ENCODE measurements around the gene RNF181. TPM values are rescaled to one million over a fixed set of nuclear protein-coding genes. Genes with fewer than 3 reads are reported as not detected.
A peak's percentile ranks its signal among the peaks of the same experiment; 100 is the strongest.
"Not testable (repeated sequence)": the region's sequence is repeated elsewhere in the genome, so short reads cannot be mapped to it uniquely, and the experiment has no call there.

RNF181 gene
- polyA plus RNA-seq, 10 donors, result 51.6 to 66.6 (median 57.7) TPM

- DNase-seq, result no peak
Measured at GRCh38 chr2:85593023-85593422, 2.5 kb upstream of the RNF181 start.

DNA sequence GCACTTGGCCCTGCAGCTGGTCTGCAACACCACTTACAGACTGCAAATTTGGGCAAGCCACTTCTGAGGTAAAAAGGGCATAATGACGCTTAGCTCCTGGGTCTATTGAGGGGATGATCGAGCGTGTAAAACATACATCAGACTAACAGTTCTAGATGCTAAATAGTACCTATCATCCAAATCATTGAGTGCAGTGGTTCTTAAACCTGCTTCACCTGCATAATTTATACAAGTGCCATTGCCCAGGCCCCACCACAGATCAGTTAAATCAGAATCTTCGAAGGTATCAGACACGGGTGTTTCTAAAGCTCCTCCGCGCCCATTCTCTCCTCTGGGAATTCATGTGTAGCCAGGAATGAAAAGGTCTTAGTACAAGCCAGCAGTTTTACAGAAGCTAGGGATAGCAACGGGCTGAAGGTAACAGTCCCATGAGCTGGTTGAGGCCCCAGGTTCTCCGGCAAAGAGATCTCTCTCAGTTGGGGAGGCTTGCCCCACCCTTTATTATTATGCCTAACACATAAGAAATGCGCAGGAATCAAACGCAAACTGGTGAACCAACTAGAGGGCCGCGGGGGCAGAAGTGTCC is 737 bp upstream of the RNF181 start:
- DNase-seq, result no peak

DNA sequence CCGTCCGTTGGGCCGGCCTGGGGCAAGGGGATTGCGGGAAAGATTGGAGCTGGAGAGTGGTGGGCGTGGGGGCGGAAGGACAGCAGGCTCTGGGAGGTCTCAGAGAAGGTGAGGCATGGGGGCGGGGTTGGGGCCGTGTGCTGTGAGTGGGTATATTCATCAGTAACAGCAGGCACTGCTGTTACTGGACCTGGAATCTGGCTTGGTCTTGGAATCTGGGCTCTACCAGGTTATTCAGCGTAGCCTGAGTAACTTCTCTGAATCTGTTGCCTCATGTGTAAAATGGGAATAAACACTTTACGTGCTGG is 435 bp downstream of the RNF181 start:
- DNase-seq, result no peak

DNA sequence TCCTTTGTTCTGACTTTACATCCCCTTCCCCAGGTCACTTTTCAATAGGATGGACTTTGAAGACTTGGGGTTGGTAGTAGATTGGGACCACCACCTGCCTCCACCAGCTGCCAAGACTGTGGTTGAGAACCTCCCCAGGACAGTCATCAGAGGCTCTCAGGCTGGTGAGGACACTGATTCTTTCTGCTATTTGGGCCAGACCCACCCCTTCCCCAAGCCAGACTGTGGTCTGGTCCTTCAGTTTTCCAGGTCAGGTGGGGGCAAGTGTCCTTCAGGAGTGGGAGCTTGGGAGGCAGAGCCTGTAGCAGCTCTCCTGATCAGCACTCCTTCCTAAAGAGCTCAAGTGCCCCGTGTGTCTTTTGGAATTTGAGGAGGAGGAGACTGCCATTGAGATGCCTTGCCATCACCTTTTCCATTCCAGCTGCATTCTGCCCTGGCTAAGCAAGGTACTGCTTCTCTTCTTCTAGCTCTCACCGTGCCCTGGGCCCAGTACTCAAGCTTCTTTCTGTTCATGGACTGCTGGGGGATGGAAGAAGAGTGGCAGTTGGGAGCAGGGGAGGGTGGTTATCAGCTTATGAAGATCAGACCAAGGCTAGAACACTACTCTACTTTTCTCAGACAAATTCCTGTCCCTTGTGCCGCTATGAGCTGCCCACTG is 1.1 kb downstream of the RNF181 start:
- no peak for DNase-seq

- DNase-seq, result no peak
Measured at GRCh38 chr2:85597241-85597640, 1.7 kb downstream of the RNF181 start.

GRCh38 chr2:85598594-85599340 is 3.2 kb downstream of the RNF181 start:
- DNase-seq, result no peak

DNA sequence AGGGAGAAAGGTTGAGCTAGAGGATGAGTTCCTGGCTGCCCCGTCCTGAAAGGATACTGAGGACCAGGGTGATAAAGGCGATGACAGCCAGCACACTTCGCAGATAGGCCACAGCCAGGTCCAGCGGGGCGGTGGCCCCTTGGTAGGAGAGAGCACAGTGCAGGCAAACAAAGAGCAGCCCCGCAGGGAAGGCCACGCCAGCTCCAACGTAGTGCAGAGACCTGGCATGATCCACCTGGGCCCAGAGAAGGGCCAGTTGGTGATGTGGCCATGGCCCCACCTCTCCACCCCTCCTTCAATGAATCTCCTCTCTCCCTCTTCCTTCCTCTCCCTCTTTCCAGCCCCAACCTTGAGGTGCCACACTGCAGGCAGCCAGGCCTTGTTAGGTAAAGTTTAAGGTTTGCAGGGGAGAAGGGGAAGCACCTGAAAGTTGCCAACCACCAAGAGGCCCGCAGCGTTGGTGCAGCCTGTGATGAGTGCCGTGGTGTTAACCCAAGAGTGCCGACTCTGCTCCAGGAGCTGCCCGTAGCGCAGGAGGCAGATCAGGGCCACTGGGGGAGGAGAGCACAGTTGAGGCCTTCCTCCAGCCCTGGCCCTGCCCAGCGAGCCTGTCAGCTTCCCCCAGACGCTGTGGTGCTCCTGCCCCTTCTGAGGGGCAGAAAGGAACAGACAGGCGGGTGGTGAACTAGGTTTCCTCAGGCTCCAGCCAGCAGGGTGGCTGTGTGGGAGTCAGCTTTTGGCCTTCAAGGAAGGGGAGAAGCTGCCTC is 4.1 kb downstream of the RNF181 start:
- DNase-seq, result peak in 1 of 3 donors; percentile 1

DNA sequence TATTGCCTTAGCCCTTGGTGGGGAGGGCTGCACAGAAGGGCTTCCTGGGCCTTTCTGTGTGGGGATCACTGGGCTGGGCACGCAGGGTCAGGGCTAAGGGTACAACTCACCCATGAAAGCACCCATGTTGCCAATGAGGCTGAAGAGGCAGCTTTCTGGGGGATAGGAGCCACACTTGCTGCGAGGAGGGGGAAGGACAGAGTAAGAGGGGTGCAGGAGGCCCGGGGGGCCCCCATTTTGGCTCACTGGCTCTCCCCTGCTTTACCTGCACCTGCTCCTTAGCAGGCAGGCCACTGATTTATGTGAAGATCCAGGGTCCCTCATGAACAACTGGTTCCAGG is 4.7 kb downstream of the RNF181 start:
- peak in 1 of 3 donors; percentile 0 for DNase-seq

GRCh38 chr2:85600951-85601770 is 5.6 kb downstream of the RNF181 start:
- peak in 1 of 3 donors; percentile 0 for DNase-seq

DNA sequence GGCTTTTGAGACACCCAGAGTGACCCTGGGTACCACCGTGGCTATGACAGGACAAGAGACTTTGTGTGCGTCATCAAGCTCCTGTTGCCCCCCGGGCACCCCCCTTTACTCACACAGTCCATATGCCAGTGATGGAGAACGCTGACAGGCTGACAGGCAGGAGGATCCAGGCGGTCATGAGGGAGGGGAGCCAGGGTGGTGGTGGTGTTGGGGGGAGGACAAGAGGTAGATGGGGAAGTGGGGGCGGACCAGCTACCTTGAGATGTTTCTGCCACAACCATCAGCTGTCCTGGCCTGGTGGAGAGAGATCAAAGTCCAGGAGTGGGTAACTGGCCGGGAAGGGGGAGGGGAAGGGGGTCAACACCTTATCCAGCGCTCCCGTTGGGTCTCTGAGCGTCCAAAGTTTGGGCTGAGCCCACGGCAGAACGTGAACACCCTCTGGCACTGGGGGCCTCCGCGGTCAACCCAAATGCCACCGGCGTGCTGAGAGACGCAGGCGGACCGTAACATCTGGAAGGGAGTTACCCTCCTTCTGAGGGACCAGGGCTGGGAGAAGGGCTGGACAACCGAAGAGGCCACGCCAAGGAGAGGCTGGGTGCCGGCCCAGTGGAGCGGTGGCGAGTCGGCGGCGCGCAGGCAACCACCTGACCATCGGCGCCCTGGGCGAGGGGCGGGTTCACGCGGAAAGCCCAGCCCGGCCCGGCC is 6.4 kb downstream of the RNF181 start:
- DNase-seq, result peak in 1 of 3 donors; percentile 21

DNA sequence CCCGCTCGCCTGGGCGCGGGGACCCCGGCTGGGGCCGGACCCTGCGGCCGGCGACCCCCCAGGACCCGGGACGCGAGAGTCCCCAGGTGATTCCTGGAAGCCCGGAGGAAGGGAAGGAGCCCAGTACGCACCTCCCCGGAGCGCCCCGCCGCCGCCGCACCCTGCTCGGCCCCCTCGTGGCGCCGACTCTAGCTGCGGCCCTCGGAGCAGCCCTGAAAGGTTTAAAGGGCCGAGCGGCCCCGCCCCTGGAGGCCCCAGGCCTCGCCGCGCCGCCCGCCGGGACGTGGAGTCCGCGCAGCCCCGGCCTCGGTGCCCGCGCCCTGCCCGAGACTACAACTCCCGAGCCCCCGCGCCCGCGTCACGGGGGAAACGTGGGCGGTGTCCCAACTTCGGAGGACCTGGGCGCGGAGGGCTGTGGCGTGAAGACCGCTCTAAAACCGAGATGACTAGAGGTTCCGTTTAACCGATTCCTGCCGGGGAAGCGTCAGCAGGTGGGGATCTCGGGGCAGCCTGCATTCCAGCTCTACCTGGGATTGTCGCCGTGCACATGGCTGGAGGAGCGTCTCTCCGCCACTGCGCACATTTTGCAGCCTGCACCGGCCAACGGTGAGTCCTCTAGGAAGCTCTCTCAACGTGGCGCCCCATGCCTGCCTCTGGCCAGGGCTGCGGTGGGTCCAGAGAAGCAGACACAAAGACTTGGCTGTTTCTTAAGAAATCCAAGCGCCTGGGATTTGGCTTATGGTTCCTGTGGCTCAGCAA is 7.1 kb downstream of the RNF181 start, which contains the start of gene TMEM150A:
Gene TMEM150A (minus strand): TSS at position 223 of the 759 bp plus-strand sequence. CDS start 750 bp downstream, outside the sequence.
- peak; percentile 91 to 96 (median 91) for DNase-seq

GRCh38 chr2:85604133-85604444 is 8.5 kb downstream of the RNF181 start:
- not testable (repeated sequence) for DNase-seq

DNA sequence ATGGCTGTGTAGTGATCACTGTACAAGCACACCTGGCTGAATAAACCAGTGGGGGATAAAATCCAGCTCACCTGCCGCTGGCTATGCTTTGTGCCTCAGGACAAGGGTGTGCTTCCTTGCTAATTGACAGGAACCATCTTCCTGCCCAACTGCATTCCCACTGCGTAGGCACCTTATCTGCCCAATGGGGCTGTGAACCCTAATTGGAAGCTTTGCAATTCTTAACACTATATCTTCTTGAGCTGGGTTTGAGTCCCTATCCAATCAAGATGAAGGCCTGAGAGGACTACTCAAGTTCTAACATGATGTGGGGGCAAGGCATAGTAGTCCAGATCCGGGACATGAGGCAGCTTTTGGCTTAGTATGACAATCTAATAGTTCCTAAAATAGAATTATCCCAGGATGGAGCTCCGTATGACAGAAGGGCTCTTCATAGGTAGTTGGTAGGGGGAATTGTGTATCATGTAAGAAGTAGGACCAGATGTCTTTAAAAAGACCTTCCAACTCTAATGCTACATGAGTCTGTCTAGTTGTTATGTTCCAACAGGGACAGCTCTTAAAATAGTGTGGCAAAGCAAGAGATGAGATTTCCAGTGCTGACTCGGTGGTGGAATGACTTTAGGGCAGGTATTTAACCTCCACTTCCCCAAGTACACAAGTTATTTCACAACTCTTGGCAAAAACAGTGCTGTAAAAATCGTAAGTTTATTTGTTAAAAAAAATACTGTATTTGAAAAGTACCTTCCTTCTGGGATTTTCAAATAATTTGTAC is 9.2 kb downstream of the RNF181 start:
- peak in 1 of 3 donors; percentile 2 for DNase-seq

DNA sequence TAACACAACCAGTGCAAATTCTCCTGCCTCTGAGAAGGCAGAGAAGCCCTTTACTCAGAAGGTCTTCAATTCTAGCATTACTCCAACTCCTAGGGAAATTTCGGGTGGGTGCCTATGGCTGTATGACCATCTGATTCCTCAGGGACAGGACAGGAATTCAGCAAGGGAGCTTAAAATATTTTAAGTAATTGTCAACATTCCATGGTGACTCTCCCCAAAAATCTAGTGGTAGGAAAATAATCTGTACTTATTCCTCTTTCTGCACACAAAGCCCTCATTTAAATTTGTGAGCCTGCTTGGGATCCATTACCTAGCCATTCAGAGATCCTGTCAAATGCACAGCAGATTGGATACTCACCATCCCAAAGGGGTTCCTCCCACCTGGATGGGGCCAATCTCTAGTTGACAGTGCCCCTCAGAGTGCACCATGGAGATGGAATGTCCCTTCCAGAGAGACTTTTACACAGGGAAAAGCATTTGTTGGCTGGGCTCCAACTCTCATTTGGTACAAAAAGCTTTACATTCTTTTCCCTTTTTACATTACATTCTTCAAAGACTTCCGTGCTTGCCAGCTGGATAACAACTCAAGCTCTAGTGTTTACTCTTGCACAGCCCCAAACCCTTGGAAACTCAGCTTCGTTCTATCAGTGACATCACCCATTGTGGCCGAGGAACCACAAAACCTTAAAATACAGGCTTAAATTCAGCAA is 10.0 kb downstream of the RNF181 start:
- DNase-seq, result peak in 2 of 3 donors; percentile 43 to 62

GRCh38 chr2:85606116-85606455 is 10.5 kb downstream of the RNF181 start:
- no peak for DNase-seq

- DNase-seq, result peak in 1 of 3 donors; percentile 1
Measured at GRCh38 chr2:85607268-85608215, 12.0 kb downstream of the RNF181 start.

GRCh38 chr2:85611217-85611704 is 15.7 kb downstream of the RNF181 start:
- no peak for DNase-seq

Data from muscle of back (tissue), 11 donors.